Activated gamma-delta T cell treated with Interleukin-2 at 50 U/mL for 16 hours (primary cell): ENCODE measurements around the gene HLA-DQA1.
A peak's percentile ranks its signal among the peaks of the same experiment; 100 is the strongest.
"Not testable (repeated sequence)": the region's sequence is repeated elsewhere in the genome, so short reads cannot be mapped to it uniquely, and the experiment has no call there.

Experiments used
- DNase-seq: peaks from one replicate; pipeline ENCODE4 v3.0.0-alpha.2; 2020

HLA-DQA1 gene

GRCh38 chr6:32637219-32637880 lies at the start of gene HLA-DQA1:
TSS of gene HLA-DQA1 (plus strand) at chr6:32637406. CDS start at chr6:32637459, 53 bp downstream.
- no peak for DNase-seq

- no peak for DNase-seq
Observed at GRCh38 chr6:32588156-32588555, 49.0 kb upstream of the HLA-DQA1 start.

- DNase-seq: no peak
Observed at GRCh38 chr6:32589596-32590449, 47.4 kb upstream of the HLA-DQA1 start, which contains the start of gene HLA-DRB1. TSS of gene HLA-DRB1 (minus strand) at chr6:32589848. CDS start at chr6:32589742, 106 bp downstream.

GRCh38 chr6:32590713-32591112 lies 46.5 kb upstream of the HLA-DQA1 start:
- not testable (repeated sequence) for DNase-seq

GRCh38 chr6:32597024-32597423 lies 40.2 kb upstream of the HLA-DQA1 start:
- DNase-seq: no peak

- no peak for DNase-seq
Observed at GRCh38 chr6:32602383-32602782, 34.8 kb upstream of the HLA-DQA1 start.

- no peak for DNase-seq
Observed at GRCh38 chr6:32603222-32603621, 34.0 kb upstream of the HLA-DQA1 start.

- no peak for DNase-seq
Observed at GRCh38 chr6:32603888-32604287, 33.3 kb upstream of the HLA-DQA1 start.

GRCh38 chr6:32604434-32604877 lies 32.8 kb upstream of the HLA-DQA1 start:
- no peak for DNase-seq

- no peak for DNase-seq
Observed at GRCh38 chr6:32607263-32607987, 29.8 kb upstream of the HLA-DQA1 start.

- DNase-seq: no peak
Observed at GRCh38 chr6:32607988-32608298, 29.3 kb upstream of the HLA-DQA1 start.

- DNase-seq: no peak
Observed at GRCh38 chr6:32608362-32608761, 28.8 kb upstream of the HLA-DQA1 start.

GRCh38 chr6:32609391-32609730 lies 27.8 kb upstream of the HLA-DQA1 start:
- DNase-seq: no peak

- DNase-seq: peak; percentile 28
Observed at GRCh38 chr6:32609731-32610640, 27.2 kb upstream of the HLA-DQA1 start.

GRCh38 chr6:32610682-32611296 lies 26.4 kb upstream of the HLA-DQA1 start:
- DNase-seq: no peak

- no peak for DNase-seq
Observed at GRCh38 chr6:32613475-32613874, 23.7 kb upstream of the HLA-DQA1 start.

GRCh38 chr6:32614366-32615081 lies 22.7 kb upstream of the HLA-DQA1 start:
- no peak for DNase-seq

GRCh38 chr6:32615885-32616532 lies 21.2 kb upstream of the HLA-DQA1 start:
- no peak for DNase-seq

GRCh38 chr6:32617751-32618150 lies 19.5 kb upstream of the HLA-DQA1 start:
- DNase-seq: no peak

GRCh38 chr6:32621372-32621771 lies 15.8 kb upstream of the HLA-DQA1 start:
- no peak for DNase-seq
